ENCODE data around the gene PRKD1. TPM values are rescaled to one million over a fixed set of nuclear protein-coding genes. Genes with fewer than 3 reads are reported as not detected.

Gene PRKD1
- total RNA-seq, 1 experiment from 2014 or later: 9.7 TPM

DNA sequence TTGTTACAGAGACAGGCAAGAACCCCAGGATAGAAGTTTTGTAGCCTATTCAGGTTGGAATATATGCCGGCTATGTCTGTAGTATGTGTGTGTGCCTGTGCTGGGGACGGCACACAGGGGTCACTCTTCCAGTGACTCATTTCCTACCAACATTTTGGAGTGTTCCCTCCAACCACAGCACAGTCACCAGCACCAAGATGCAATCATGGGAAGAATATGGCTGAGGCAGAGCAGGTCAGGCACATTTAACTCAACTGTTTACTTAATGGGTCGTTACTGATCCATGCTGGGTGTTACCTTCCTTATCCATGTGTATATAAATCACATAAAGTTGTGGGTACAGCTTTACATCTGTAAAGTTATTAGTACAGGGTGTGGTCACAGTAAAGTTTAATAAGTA lies 178.3 kb downstream of the PRKD1 start:
- Mint-ChIP-seq H3K9me3 (ENCODE audit: low read depth, unreplicated experiment) (no peaks in the 10 kb centered on the region), H3K27ac (ENCODE audit: unreplicated experiment) (peak overlapping the region; percentile 30), H3K4me1 (ENCODE audit: low read depth, unreplicated experiment) (peaks cover 40% of the 10 kb centered on the region), H3K4me3 (ENCODE audit: low read depth, unreplicated experiment) (peak overlapping the region; percentile 26), H3K27me3 (ENCODE audit: unreplicated experiment) (no peaks in the 10 kb centered on the region), H3K36me3 (ENCODE audit: insufficient read depth, unreplicated experiment) (peaks cover 5% of the 10 kb centered on the region)
- DNase-seq: peak; percentile 34
- CTCF ChIA-PET: no interaction called here
- intact Hi-C loops (cut with micrococcal nuclease; ENCODE audit: unreplicated experiment): loop anchor here (5.0 to 10.0 kb wide), 2 partner anchors 105 to 183 kb away; no protein-coding TSS in a partner anchor
- BruUV-seq (replicated peaks): no TSS peak
- TF ChIP-seq, protein P1, sequence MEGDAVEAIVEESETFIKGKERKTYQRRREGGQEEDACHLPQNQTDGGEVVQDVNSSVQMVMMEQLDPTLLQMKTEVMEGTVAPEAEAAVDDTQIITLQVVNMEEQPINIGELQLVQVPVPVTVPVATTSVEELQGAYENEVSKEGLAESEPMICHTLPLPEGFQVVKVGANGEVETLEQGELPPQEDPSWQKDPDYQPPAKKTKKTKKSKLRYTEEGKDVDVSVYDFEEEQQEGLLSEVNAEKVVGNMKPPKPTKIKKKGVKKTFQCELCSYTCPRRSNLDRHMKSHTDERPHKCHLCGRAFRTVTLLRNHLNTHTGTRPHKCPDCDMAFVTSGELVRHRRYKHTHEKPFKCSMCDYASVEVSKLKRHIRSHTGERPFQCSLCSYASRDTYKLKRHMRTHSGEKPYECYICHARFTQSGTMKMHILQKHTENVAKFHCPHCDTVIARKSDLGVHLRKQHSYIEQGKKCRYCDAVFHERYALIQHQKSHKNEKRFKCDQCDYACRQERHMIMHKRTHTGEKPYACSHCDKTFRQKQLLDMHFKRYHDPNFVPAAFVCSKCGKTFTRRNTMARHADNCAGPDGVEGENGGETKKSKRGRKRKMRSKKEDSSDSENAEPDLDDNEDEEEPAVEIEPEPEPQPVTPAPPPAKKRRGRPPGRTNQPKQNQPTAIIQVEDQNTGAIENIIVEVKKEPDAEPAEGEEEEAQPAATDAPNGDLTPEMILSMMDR (IDR thresholded peaks at IDR 0.05; ENCODE audit: unreplicated experiment): no peak

DNA sequence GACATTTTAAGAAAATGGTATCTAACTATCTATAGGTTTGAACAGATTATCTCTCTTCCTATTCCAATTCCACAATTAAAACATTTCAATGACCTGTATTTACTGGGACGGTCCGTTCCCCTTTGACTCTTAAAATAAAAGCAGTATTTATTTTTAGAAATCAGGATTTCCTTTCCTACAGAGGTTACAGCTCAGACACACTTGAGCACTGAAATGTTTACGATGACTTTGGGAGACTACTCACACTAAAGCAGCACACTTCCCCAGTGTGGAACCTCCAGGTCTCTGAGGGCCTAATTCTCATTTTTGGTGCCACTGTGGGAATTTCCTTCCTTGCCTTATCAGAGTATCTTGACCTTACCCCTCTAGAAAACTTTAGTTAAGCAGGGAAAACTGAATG lies 181.8 kb downstream of the PRKD1 start:
- peaks cover 5% of the 10 kb centered on the region for H3K36me3 Mint-ChIP-seq (ENCODE audit: insufficient read depth, unreplicated experiment)
- peak overlapping the region; percentile 63 for H3K27ac Mint-ChIP-seq (ENCODE audit: unreplicated experiment)
- H3K4me1 Mint-ChIP-seq (ENCODE audit: low read depth, unreplicated experiment): peaks cover 42% of the 10 kb centered on the region
- no peak for DNase-seq
- no TSS peak for BruUV-seq (replicated peaks)
- CTCF ChIA-PET: interaction anchor here (0.5 kb wide), 1 partner anchor 385 kb away, joined by 4 read pairs; no protein-coding TSS in a partner anchor
- H3K4me3 Mint-ChIP-seq (ENCODE audit: low read depth, unreplicated experiment): no peak overlapping the region
- TF ChIP-seq, protein P1 (IDR thresholded peaks at IDR 0.05; ENCODE audit: unreplicated experiment): no peak
- H3K9me3 Mint-ChIP-seq (ENCODE audit: low read depth, unreplicated experiment): no peaks in the 10 kb centered on the region
- H3K27me3 Mint-ChIP-seq (ENCODE audit: unreplicated experiment): no peaks in the 10 kb centered on the region
- intact Hi-C loops (cut with micrococcal nuclease; ENCODE audit: unreplicated experiment): loop anchor here (5.0 to 10.0 kb wide), 2 partner anchors 109 to 186 kb away; no protein-coding TSS in a partner anchor

DNA sequence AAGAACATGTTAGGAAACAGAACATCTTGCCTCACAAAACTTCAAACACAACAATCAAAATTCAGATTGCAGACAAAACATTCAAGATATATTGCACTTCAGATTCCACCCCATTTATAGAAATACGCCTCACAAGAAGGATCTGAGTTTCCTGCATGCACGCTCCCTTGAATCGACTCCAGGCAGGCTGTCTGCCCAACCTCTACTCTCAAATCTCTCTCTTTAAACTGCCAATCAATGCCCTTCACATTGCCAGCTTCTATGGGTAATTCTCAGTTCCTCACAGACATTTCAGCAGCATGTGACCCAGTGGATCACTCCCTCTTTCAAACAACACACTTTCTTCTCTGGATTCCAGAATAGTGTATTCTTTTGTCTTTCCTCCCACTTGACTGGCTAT lies 184.1 kb downstream of the PRKD1 start:
- intact Hi-C loops (cut with micrococcal nuclease; ENCODE audit: unreplicated experiment): loop anchor here (10.0 kb wide), 1 partner anchor 111 kb away; no protein-coding TSS in a partner anchor
- peaks cover 39% of the 10 kb centered on the region for H3K4me1 Mint-ChIP-seq (ENCODE audit: low read depth, unreplicated experiment)
- no peak overlapping the region for H3K4me3 Mint-ChIP-seq (ENCODE audit: low read depth, unreplicated experiment)
- no peaks in the 10 kb centered on the region for H3K9me3 Mint-ChIP-seq (ENCODE audit: low read depth, unreplicated experiment)
- no TSS peak for BruUV-seq (replicated peaks)
- H3K36me3 Mint-ChIP-seq (ENCODE audit: insufficient read depth, unreplicated experiment): no peaks in the 10 kb centered on the region
- H3K27ac Mint-ChIP-seq (ENCODE audit: unreplicated experiment): no peak overlapping the region
- no peaks in the 10 kb centered on the region for H3K27me3 Mint-ChIP-seq (ENCODE audit: unreplicated experiment)
- CTCF ChIA-PET: no interaction called here
- TF ChIP-seq, protein P1 (IDR thresholded peaks at IDR 0.05; ENCODE audit: unreplicated experiment): no peak
- no peak for DNase-seq

DNA sequence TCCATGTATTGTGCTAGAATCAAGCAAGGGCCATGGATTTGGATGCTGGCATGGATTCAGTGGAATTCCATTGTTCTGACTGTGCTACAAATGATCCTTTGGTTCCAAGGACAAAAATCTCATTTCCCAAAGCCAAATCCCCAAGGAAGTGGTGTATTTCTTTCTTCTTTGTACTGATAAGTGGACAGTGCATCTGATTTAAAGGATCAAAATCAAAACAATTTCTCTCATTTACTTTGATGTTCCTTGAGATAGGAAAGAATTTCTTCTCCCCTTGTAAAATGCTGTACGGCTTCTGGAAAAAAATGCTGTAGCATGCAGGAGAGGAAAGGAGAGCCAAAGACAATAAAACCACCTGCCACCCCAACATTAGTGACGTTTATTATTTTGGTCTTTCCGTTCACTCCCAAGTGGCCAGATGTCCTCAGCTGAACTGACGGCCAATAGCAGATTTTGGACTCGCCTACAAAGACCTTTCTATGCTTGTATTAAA lies 185.7 kb downstream of the PRKD1 start:
- no TSS peak for BruUV-seq (replicated peaks)
- CTCF ChIA-PET: no interaction called here
- Mint-ChIP-seq H3K9me3 (ENCODE audit: low read depth, unreplicated experiment) (no peaks in the 10 kb centered on the region), H3K27me3 (ENCODE audit: unreplicated experiment) (no peaks in the 10 kb centered on the region), H3K27ac (ENCODE audit: unreplicated experiment) (no peak overlapping the region), H3K36me3 (ENCODE audit: insufficient read depth, unreplicated experiment) (no peaks in the 10 kb centered on the region), H3K4me3 (ENCODE audit: low read depth, unreplicated experiment) (no peak overlapping the region), H3K4me1 (ENCODE audit: low read depth, unreplicated experiment) (peaks cover 51% of the 10 kb centered on the region)
- TF ChIP-seq, protein P1 (IDR thresholded peaks at IDR 0.05; ENCODE audit: unreplicated experiment): no peak
- intact Hi-C loops (cut with micrococcal nuclease; ENCODE audit: unreplicated experiment): loop anchor here (10.0 kb wide), 1 partner anchor 113 kb away; no protein-coding TSS in a partner anchor
- no peak for DNase-seq

Data from Calu3 (cell line).